B cell (primary cell): ENCODE data around the gene CD44. TPM values are rescaled to one million over a fixed set of nuclear protein-coding genes. Genes with fewer than 3 reads are reported as not detected.

ENCODE experiments used
- ATAC-seq: fragments of 200-7000 bp; cut with Tn5 transposase; one replicate; pipeline ENCODE4 v1.10.0; 2021; ENCODE audit warnings: low read depth, mild to moderate bottlenecking, moderate number of reproducible peaks, moderate library complexity
- CTCF ChIA-PET: fragments of 350-600 bp; sonication (Branson Sonifier 250); formaldehyde crosslinking; loops from one replicate; lab custom pipeline; 2021; ENCODE audit warnings: antibody characterized with exemption, inconsistent platforms; lab: Charles Lee
- POLR2A ChIA-PET: fragments of 350-600 bp; sonication (Branson Sonifier 250); formaldehyde crosslinking; loops from one replicate; lab custom pipeline; 2021; ENCODE audit warnings: antibody characterized with exemption; lab: Charles Lee
- DNase-seq: peaks from one replicate; pipeline ENCODE4 v3.0.0; 2013
- H2AFZ ChIP-seq: 2 replicates; pipeline ENCODE4 v1.6.1; 2012; ENCODE audit warnings: mild to moderate bottlenecking, low read depth, low read length; ENCODE audit not compliant: insufficient read depth, poor library complexity, severe bottlenecking
- H3K27ac ChIP-seq, 2 donors: 1 replicate in 1 of 2; 2 replicates in 1 of 2; pipeline ENCODE4 v1.5.1; 2012 to 2013; ENCODE audit warnings: low read length in 2 of 2, mild to moderate bottlenecking in 2 of 2, moderate library complexity in 1 of 2
- H3K27me3 ChIP-seq, 4 experiments: fragments of 200-600 bp in 1 of 4; sonication (generic) in 1 of 4; replicated peaks in 1 of 4; 1 replicate in 2 of 4; 2 replicates in 2 of 4; pipeline versions ENCODE4 v1.6.1 to v1.7.0; 2013 to 2016; ENCODE audit warnings: low read length in 3 of 4, mild to moderate bottlenecking in 2 of 4, mixed read lengths in 1 of 4, moderate library complexity in 1 of 4; ENCODE audit not compliant: insufficient read depth in 4 of 4, control insufficient read depth in 3 of 4; ENCODE audit errors: control extremely low read depth in 1 of 4
- H3K36me3 ChIP-seq, 2 experiments: replicated peaks in 1 of 2; 1 replicate in 1 of 2; 2 replicates in 1 of 2; pipeline versions ENCODE4 v1.6.1 to v1.7.1; 2013; ENCODE audit warnings: low read length in 1 of 2; ENCODE audit not compliant: insufficient read depth in 2 of 2, control insufficient read depth in 1 of 2; ENCODE audit errors: control extremely low read depth in 1 of 2, extremely low read depth in 1 of 2
- H3K4me1 ChIP-seq, 2 donors: fragments of 200-600 bp in 1 of 2; sonication (generic) in 1 of 2; 1 replicate in 1 of 2; 2 replicates in 1 of 2; pipeline versions ENCODE4 v1.5.1 to v1.6.1; 2013 to 2017; ENCODE audit warnings: low read length in 2 of 2; ENCODE audit not compliant: control insufficient read depth in 2 of 2, insufficient read depth in 2 of 2
- H3K4me2 ChIP-seq: replicated peaks from 2 replicates; pipeline ENCODE3; 2012; ENCODE audit warnings: mild to moderate bottlenecking, low read depth, low read length; ENCODE audit not compliant: poor library complexity, severe bottlenecking
- H3K4me3 ChIP-seq, 5 experiments: fragments of 200-600 bp in 1 of 5; sonication (generic) in 1 of 5; 1 replicate in 3 of 5; 2 replicates in 2 of 5; pipeline versions ENCODE4 v1.5.1 to v1.7.0; 2011 to 2016; ENCODE audit warnings: low read length in 4 of 5, mild to moderate bottlenecking in 4 of 5, low read depth in 2 of 5, control low read depth in 1 of 5, moderate library complexity in 1 of 5; ENCODE audit not compliant: insufficient read depth in 1 of 5; ENCODE audit errors: control extremely low read depth in 1 of 5, extremely low read depth in 1 of 5
- H3K79me2 ChIP-seq: fragments of 200-600 bp; sonication (generic); one replicate; pipeline ENCODE4 v1.6.0; 2016; ENCODE audit warnings: low read length; ENCODE audit not compliant: control insufficient read depth, insufficient read depth
- H3K9ac ChIP-seq: fragments of 200-600 bp; sonication (generic); 2 replicates; pipeline ENCODE4 v1.6.1; 2017; ENCODE audit warnings: mild to moderate bottlenecking, low read length, moderate library complexity
- H3K9me3 ChIP-seq, 3 donors: one replicate each; pipeline versions ENCODE4 v1.6.1 to v1.7.1; 2013; ENCODE audit warnings: low read length in 2 of 3; ENCODE audit not compliant: control insufficient read depth in 2 of 3, insufficient read depth in 1 of 3; ENCODE audit errors: control extremely low read depth in 1 of 3
- H4K20me1 ChIP-seq: 2 replicates; pipeline ENCODE4 v1.6.0; 2012; ENCODE audit warnings: mild to moderate bottlenecking, low read length; ENCODE audit not compliant: insufficient read depth, control insufficient read depth, poor library complexity, severe bottlenecking
- H3K27ac Mint-ChIP-seq: one replicate; pipeline ENCODE4 v1.8.0; 2021; ENCODE audit warnings: mixed read lengths
- H3K27me3 Mint-ChIP-seq: one replicate; pipeline ENCODE4 v1.8.0; 2021; ENCODE audit warnings: mixed read lengths
- H3K4me1 Mint-ChIP-seq: one replicate; pipeline ENCODE4 v1.8.0; 2021; ENCODE audit warnings: mixed read lengths
- H3K4me3 Mint-ChIP-seq: one replicate; pipeline ENCODE4 v1.8.0; 2021; ENCODE audit warnings: mixed read lengths
- H3K9me3 Mint-ChIP-seq: one replicate; pipeline ENCODE4 v1.8.0; 2022; ENCODE audit warnings: mixed read lengths; ENCODE audit not compliant: insufficient read depth
- EZH2 ChIP-seq: IDR thresholded peaks from 2 replicates; pipeline ENCODE4 v1.6.1; 2012; ENCODE audit warnings: borderline replicate concordance, low read depth, mild to moderate bottlenecking, moderate library complexity, low read length; ENCODE audit not compliant: insufficient read depth, poor library complexity, severe bottlenecking
- WGBS: methylation state at CpG from one replicate; pipeline ENCODE4 v1.1.5; 2013; ENCODE audit warnings: missing lambda C conversion rate; ENCODE audit not compliant: insufficient coverage; 5-methylcytosine and 5-hydroxymethylcytosine counted together
- intact Hi-C: fragments of 100-400 bp; cut with micrococcal nuclease; formaldehyde crosslinking; loops from one replicate; pipeline ENCODE4 v1.10.0; 2022
- polyA plus RNA-seq: library from polyadenylated mRNA; depleted of rRNA; stranded (reverse); fragments of >200 nt; gene quantifications from 2 replicates; pipeline ENCODE4 v1.2.3, GENCODE V29; 2012
- total RNA-seq, 2 donors: library from RNA; stranded (reverse); fragments of 120-200 nt in 1 of 2; gene quantifications; 1 replicate in 1 of 2; 2 replicates in 1 of 2; pipeline versions ENCODE4 v1.2.3 to v1.2.4, GENCODE V29; 2013 to 2022
- TF ChIP-seq, protein P1 (sequence below): fragments of 200-600 bp; IDR thresholded peaks from one replicate; pipeline ENCODE4 v1.8.0; 2022; ENCODE audit warnings: antibody characterized with exemption, mild to moderate bottlenecking

The CD44 gene
- total and polyA plus RNA-seq, 2 donors (not counting 1 experiment from before 2014, with no cell fraction given), result 261 to 896 TPM

DNA sequence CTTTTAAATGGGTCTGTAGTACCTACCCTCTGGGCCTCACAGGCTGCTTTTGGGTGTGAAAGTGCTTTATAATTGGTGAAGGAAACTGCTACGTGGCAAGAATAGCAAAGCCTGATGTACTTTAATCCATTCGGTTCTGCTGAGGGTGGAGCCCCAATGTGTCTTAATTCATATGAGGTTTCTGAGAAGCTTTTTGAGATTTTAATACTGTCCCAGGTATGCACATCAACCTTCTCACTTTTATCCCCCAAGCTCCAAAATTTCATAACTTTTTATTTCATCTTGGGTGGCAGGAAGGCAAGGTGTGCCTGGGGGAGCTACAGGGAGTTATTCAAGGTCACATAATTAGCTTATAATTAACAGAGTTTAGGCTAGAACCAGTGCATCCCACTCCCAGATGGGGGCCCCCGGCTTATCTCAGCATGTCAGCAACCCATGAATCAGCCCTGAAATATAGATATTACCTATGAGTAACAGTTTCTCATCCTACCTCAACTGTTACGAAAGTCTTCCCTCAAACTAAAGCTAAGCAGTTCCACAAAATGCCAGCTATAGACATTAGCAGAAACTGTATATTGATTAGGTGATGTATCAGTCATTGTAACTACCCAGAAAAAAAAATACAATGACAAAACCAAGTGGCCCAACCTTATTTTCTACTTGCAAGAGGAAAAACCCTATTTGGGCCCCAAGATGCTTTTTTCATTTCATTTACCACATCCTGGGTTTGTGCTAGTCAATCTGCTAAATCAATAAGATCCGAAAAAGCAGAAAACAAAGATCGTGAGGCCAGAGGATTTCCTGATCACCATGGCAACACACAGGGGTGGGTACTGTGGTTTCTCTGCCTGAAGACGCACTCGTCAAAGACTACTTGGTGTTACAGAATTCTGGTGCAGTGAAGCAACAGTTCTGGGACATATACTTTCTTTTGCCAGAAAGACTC lies 26.7 kb downstream of the CD44 start:
- DNase-seq (peak; percentile 95), ATAC-seq (peak; percentile 73)
- peak overlapping the region; percentile 97 for H3K27ac Mint-ChIP-seq
- H3K9me3 Mint-ChIP-seq, result no peaks in the 10 kb centered on the region
- no peaks in the 10 kb centered on the region for H3K27me3 Mint-ChIP-seq
- no peak overlapping the region for H2AFZ ChIP-seq
- WGBS, result 0% methylated on average over 3 of the region's 8 CpGs
- no peaks in the 10 kb centered on the region for H4K20me1 ChIP-seq
- H3K27ac ChIP-seq, result peak overlapping the region; percentile 96 to 98
- TF ChIP-seq, protein P1, sequence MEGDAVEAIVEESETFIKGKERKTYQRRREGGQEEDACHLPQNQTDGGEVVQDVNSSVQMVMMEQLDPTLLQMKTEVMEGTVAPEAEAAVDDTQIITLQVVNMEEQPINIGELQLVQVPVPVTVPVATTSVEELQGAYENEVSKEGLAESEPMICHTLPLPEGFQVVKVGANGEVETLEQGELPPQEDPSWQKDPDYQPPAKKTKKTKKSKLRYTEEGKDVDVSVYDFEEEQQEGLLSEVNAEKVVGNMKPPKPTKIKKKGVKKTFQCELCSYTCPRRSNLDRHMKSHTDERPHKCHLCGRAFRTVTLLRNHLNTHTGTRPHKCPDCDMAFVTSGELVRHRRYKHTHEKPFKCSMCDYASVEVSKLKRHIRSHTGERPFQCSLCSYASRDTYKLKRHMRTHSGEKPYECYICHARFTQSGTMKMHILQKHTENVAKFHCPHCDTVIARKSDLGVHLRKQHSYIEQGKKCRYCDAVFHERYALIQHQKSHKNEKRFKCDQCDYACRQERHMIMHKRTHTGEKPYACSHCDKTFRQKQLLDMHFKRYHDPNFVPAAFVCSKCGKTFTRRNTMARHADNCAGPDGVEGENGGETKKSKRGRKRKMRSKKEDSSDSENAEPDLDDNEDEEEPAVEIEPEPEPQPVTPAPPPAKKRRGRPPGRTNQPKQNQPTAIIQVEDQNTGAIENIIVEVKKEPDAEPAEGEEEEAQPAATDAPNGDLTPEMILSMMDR, result no peak
- no peak for TF ChIP-seq EZH2
- peak overlapping the region in 4 of 5 experiments; percentile 20 to 57 (median 35) for H3K4me3 ChIP-seq
- no peaks in the 10 kb centered on the region for H3K27me3 ChIP-seq
- peaks cover 97 to 98% of the 10 kb centered on the region in 2 donors for H3K4me1 ChIP-seq
- H3K36me3 ChIP-seq, result peaks cover 0 to 13% of the 10 kb centered on the region in 2 experiments
- H3K9ac ChIP-seq, result peak overlapping the region; percentile 65
- peak overlapping the region; percentile 79 for H3K4me2 ChIP-seq
- POLR2A ChIA-PET, result interaction anchor here (0.8 to 1.3 kb wide), 4 partner anchors 8 to 125 kb away, joined by 3 read pairs; no protein-coding TSS in a partner anchor
- peaks cover 100% of the 10 kb centered on the region for H3K4me1 Mint-ChIP-seq
- CTCF ChIA-PET, result interaction anchor here (1.0 to 8.4 kb wide), 7 partner anchors 9 to 226 kb away, joined by 3 to 59 read pairs (median 5); partner anchors contain the start of gene CD44
- H3K4me3 Mint-ChIP-seq, result peak overlapping the region; percentile 86
- H3K9me3 ChIP-seq, result no peaks in the 10 kb centered on the region
- intact Hi-C loops, result loop anchor here (1.0 to 10.0 kb wide), 7 partner anchors 8 to 125 kb away; no protein-coding TSS in a partner anchor
- peaks cover 96% of the 10 kb centered on the region for H3K79me2 ChIP-seq
